Large intestine (tissue), 3 donors: ENCODE data around the gene RPL4. TPM values are rescaled to one million over a fixed set of nuclear protein-coding genes. Genes with fewer than 3 reads are reported as not detected.
"Not testable (repeated sequence)": the region's sequence is repeated elsewhere in the genome, so short reads cannot be mapped to it uniquely, and the experiment has no call there.

Source experiments
- DNase-seq, 2 donors: peaks; one replicate each; pipeline versions ENCODE4 v3.0.0 to v3.0.0-alpha.2; 2013
- H3K27ac ChIP-seq: one replicate; pipeline ENCODE4 v1.5.1; 2013; ENCODE audit warnings: low read length
- H3K27me3 ChIP-seq: 2 replicates; pipeline ENCODE4 v1.6.1; 2013; ENCODE audit warnings: low read length; ENCODE audit not compliant: control insufficient read depth, insufficient read depth
- H3K36me3 ChIP-seq: 2 replicates; pipeline ENCODE4 v1.6.1; 2013; ENCODE audit warnings: low read length; ENCODE audit not compliant: control insufficient read depth, insufficient read depth
- H3K4me1 ChIP-seq: one replicate; pipeline ENCODE4 v1.6.1; 2013; ENCODE audit warnings: low read length; ENCODE audit not compliant: control insufficient read depth, insufficient read depth
- H3K4me3 ChIP-seq: one replicate; pipeline ENCODE4 v1.5.1; 2013; ENCODE audit warnings: low read length
- H3K9me3 ChIP-seq: one replicate; pipeline ENCODE4 v1.6.1; 2013; ENCODE audit warnings: mild to moderate bottlenecking, low read depth, low read length, moderate library complexity; ENCODE audit not compliant: control insufficient read depth
- WGBS: methylation state at CpG from one replicate; pipeline ENCODE4 v1.1.5; 2013; ENCODE audit warnings: low lambda C conversion rate; ENCODE audit not compliant: insufficient coverage; 5-methylcytosine and 5-hydroxymethylcytosine counted together
- polyA plus RNA-seq: library from polyadenylated mRNA; unstranded; fragments of 120-200 nt; gene quantifications from one replicate; pipeline ENCODE4 v1.2.1, GENCODE V29; 2013

The RPL4 gene
- polyA plus RNA-seq, 1 donor: 2,466 TPM

- Histone ChIP-seq H3K4me3 (no peak overlapping the region), H3K36me3 (no peaks in the 10 kb centered on the region), H3K9me3 (no peaks in the 10 kb centered on the region), H3K27me3 (no peaks in the 10 kb centered on the region), H3K4me1 (peaks cover 3% of the 10 kb centered on the region), H3K27ac (no peak overlapping the region)
- WGBS: no CpG with 5 or more reads among the region's 4 CpGs
- peak in 1 of 2 donors; percentile 27 for DNase-seq
Measured at GRCh38 chr15:66462627-66463026, 42.0 kb downstream of the RPL4 start.

- H3K4me1 ChIP-seq: peaks cover 3% of the 10 kb centered on the region
- no peaks in the 10 kb centered on the region for H3K27me3 ChIP-seq
- no CpG with 5 or more reads among the region's 2 CpGs for WGBS
- no peaks in the 10 kb centered on the region for H3K36me3 ChIP-seq
- no peak overlapping the region for H3K27ac ChIP-seq
- H3K9me3 ChIP-seq: no peaks in the 10 kb centered on the region
- DNase-seq: peak; percentile 18 to 55
- no peak overlapping the region for H3K4me3 ChIP-seq
Measured at GRCh38 chr15:66461917-66462316, 42.7 kb downstream of the RPL4 start.

GRCh38 chr15:66461294-66461693 lies 43.4 kb downstream of the RPL4 start:
- not testable (repeated sequence) for H3K36me3 ChIP-seq, H3K4me3 ChIP-seq, H3K9me3 ChIP-seq, DNase-seq, H3K27ac ChIP-seq, H3K4me1 ChIP-seq, H3K27me3 ChIP-seq
- WGBS: 100% methylated on average over 1 of the region's 6 CpGs

GRCh38 chr15:66459818-66460615 lies 44.6 kb downstream of the RPL4 start:
- Histone ChIP-seq H3K9me3 (no peaks in the 10 kb centered on the region), H3K27me3 (no peaks in the 10 kb centered on the region), H3K4me1 (peaks cover 3% of the 10 kb centered on the region), H3K36me3 (no peaks in the 10 kb centered on the region), H3K27ac (no peak overlapping the region), H3K4me3 (no peak overlapping the region)
- DNase-seq: no peak
- no CpG with 5 or more reads among the region's 3 CpGs for WGBS

- H3K9me3 ChIP-seq: no peaks in the 10 kb centered on the region
- peaks cover 3% of the 10 kb centered on the region for H3K36me3 ChIP-seq
- WGBS: no CpG with 5 or more reads among the region's 3 CpGs
- no peaks in the 10 kb centered on the region for H3K27me3 ChIP-seq
- H3K27ac ChIP-seq: no peak overlapping the region
- H3K4me3 ChIP-seq: no peak overlapping the region
- DNase-seq: no peak
- H3K4me1 ChIP-seq: no peaks in the 10 kb centered on the region
Measured at GRCh38 chr15:66456211-66456610, 48.4 kb downstream of the RPL4 start.

- Histone ChIP-seq H3K4me3 (no peak overlapping the region), H3K27me3 (no peaks in the 10 kb centered on the region), H3K27ac (no peak overlapping the region), H3K4me1 (no peaks in the 10 kb centered on the region), H3K36me3 (peaks cover 3% of the 10 kb centered on the region), H3K9me3 (no peaks in the 10 kb centered on the region)
- WGBS: no CpG with 5 or more reads among the region's 2 CpGs
- DNase-seq: no peak
Measured at GRCh38 chr15:66454143-66454542, 50.5 kb downstream of the RPL4 start.

- peak in 1 of 2 donors; percentile 8 for DNase-seq
- H3K27ac ChIP-seq: no peak overlapping the region
- H3K9me3 ChIP-seq: no peaks in the 10 kb centered on the region
- peaks cover 3% of the 10 kb centered on the region for H3K36me3 ChIP-seq
- H3K27me3 ChIP-seq: no peaks in the 10 kb centered on the region
- no CpG with 5 or more reads among the region's 1 CpG for WGBS
- H3K4me3 ChIP-seq: no peak overlapping the region
- H3K4me1 ChIP-seq: no peaks in the 10 kb centered on the region
Measured at GRCh38 chr15:66452971-66453580, 51.6 kb downstream of the RPL4 start.

GRCh38 chr15:66452420-66452819 lies 52.2 kb downstream of the RPL4 start:
- no peaks in the 10 kb centered on the region for H3K9me3 ChIP-seq
- H3K4me3 ChIP-seq: no peak overlapping the region
- 75% methylated on average over 1 of the region's 4 CpGs for WGBS
- H3K27ac ChIP-seq: no peak overlapping the region
- no peaks in the 10 kb centered on the region for H3K4me1 ChIP-seq
- peaks cover 3% of the 10 kb centered on the region for H3K36me3 ChIP-seq
- no peaks in the 10 kb centered on the region for H3K27me3 ChIP-seq
- no peak for DNase-seq

Other genes starting within 250 kb of the RPL4 start
- 33.6 TPM for gene DIS3L, start 211.3 kb downstream of the RPL4 start, polyA plus RNA-seq
- gene TIPIN, start 148.2 kb downstream of the RPL4 start, polyA plus RNA-seq: 10.3 TPM
- gene MAP2K1, start 117.9 kb downstream of the RPL4 start, polyA plus RNA-seq: 27.1 TPM
- 29.7 TPM for gene SNAPC5, start 7.1 kb downstream of the RPL4 start, polyA plus RNA-seq
- gene ZWILCH, start 471 bp upstream of the RPL4 start, polyA plus RNA-seq: 12.3 TPM
- gene LCTL, start 61.1 kb upstream of the RPL4 start, polyA plus RNA-seq: 0.34 TPM
- 25.4 TPM for gene SMAD6, start 197.4 kb upstream of the RPL4 start, polyA plus RNA-seq